Upper lobe of left lung (tissue), 6 donors: ENCODE results near the gene PDE11A. TPM values are rescaled to one million over a fixed set of nuclear protein-coding genes. Genes with fewer than 3 reads are reported as not detected.
A peak's percentile ranks its signal among the peaks of the same experiment; 100 is the strongest.

ENCODE experiments used
- ATAC-seq, 2 donors: fragments of 200-7000 bp; cut with Tn5 transposase; one replicate each; pipeline ENCODE4 v1.9.1; 2022; ENCODE audit warnings: mild to moderate bottlenecking in 2 of 2, moderate library complexity in 2 of 2; ENCODE audit not compliant: low FRiP score in 2 of 2
- DNase-seq, 2 donors: peaks; one replicate each; pipeline ENCODE4 v3.0.0-alpha.2; 2019 to 2020
- H3K27ac ChIP-seq, 4 donors: fragments of 200-600 bp; sonication (generic); one replicate each; pipeline ENCODE4 v1.5.1; 2016 to 2019
- H3K27me3 ChIP-seq, 4 donors: fragments of 200-600 bp; sonication (generic); one replicate each; pipeline ENCODE4 v1.5.1; 2017 to 2019
- H3K36me3 ChIP-seq, 4 donors: fragments of 200-600 bp; sonication (generic); one replicate each; pipeline ENCODE4 v1.5.1; 2016 to 2019
- H3K4me1 ChIP-seq, 4 donors: fragments of 200-600 bp; sonication (generic); one replicate each; pipeline ENCODE4 v1.5.1; 2018 to 2019
- H3K4me3 ChIP-seq, 4 donors: fragments of 200-600 bp; sonication (generic); one replicate each; pipeline ENCODE4 v1.5.1; 2017 to 2019; ENCODE audit warnings: mild to moderate bottlenecking in 2 of 4, moderate library complexity in 1 of 4
- H3K9me3 ChIP-seq, 4 donors: fragments of 200-600 bp; sonication (generic); one replicate each; pipeline ENCODE4 v1.5.1; 2018 to 2019
- CTCF ChIP-seq, 6 experiments: fragments of 450-650 bp in 4 of 6; fragments of 200-600 bp in 2 of 6; sonication (generic) in 2 of 6; IDR thresholded peaks; one replicate each; pipeline ENCODE4 v1.5.1; 2016 to 2019; ENCODE audit warnings: antibody characterized with exemption in 6 of 6
- EP300 ChIP-seq, 4 donors: sonication (generic); formaldehyde crosslinking; IDR thresholded peaks; one replicate each; pipeline ENCODE4 v1.5.1; 2017; ENCODE audit warnings: antibody characterized with exemption in 4 of 4, control low read depth in 2 of 4
- POLR2A ChIP-seq, 4 donors: fragments of 450-650 bp; IDR thresholded peaks; one replicate each; pipeline ENCODE4 v1.5.1; 2016 to 2017; ENCODE audit warnings: antibody characterized with exemption in 4 of 4, mild to moderate bottlenecking in 2 of 4
- POLR2AphosphoS5 ChIP-seq, 2 donors: sonication (generic); formaldehyde crosslinking; IDR thresholded peaks; one replicate each; pipeline ENCODE4 v1.5.1; 2017; ENCODE audit warnings: antibody characterized with exemption in 2 of 2
- WGBS, 2 donors: methylation state at CpG; one replicate each; pipeline ENCODE4 v1.1.5; 2017 to 2018; 5-methylcytosine and 5-hydroxymethylcytosine counted together
- total RNA-seq, 6 donors: library from RNA; depleted of rRNA in 4 of 6; stranded (reverse); fragments of >200 nt in 4 of 6; gene quantifications; one replicate each; pipeline versions ENCODE4 v1.1.0 to v1.2.1, GENCODE V29; 2016 to 2021
- donor health status: DM: no; HTN: no; CAD: no; lungs with moderate emphysema.
- donor health status: DM: no; HTN: yes; CAD: no; lungs with severe emphysema.

PDE11A gene
- total RNA-seq, 6 donors from 2014 or later, result 0.03 to 0.57 (median 0.33) TPM; not detected in 3

- no peaks in the 10 kb centered on the region for H3K36me3 ChIP-seq
- ATAC-seq (no peak), DNase-seq (no peak)
- H3K4me1 ChIP-seq, result peaks cover 0 to 8% (median 0%) of the 10 kb centered on the region in 4 donors
- H3K9me3 ChIP-seq, result no peaks in the 10 kb centered on the region
- H3K4me3 ChIP-seq, result no peak overlapping the region
- no peak for TF ChIP-seq EP300 (IDR thresholded peaks at IDR 0.05)
- no peak for TF ChIP-seq POLR2AphosphoS5 (IDR thresholded peaks at IDR 0.05)
- no peak for TF ChIP-seq CTCF (IDR thresholded peaks at IDR 0.05)
- TF ChIP-seq POLR2A (IDR thresholded peaks at IDR 0.05), result no peak
- H3K27me3 ChIP-seq, result no peaks in the 10 kb centered on the region
- no peak overlapping the region for H3K27ac ChIP-seq
Measured at GRCh38 chr2:177783091-177783490, 289.5 kb downstream of the PDE11A start.

GRCh38 chr2:177782613-177783012, 290.0 kb downstream of the PDE11A start:
- H3K36me3 ChIP-seq, result no peaks in the 10 kb centered on the region
- H3K4me1 ChIP-seq, result peaks cover 0 to 8% (median 0%) of the 10 kb centered on the region in 4 donors

GRCh38 chr2:177778472-177778871, 294.1 kb downstream of the PDE11A start:
- H3K9me3 ChIP-seq, result no peaks in the 10 kb centered on the region
- WGBS, 2 donors, result 85 to 92% methylated on average over 5 of the region's 5 CpGs
- TF ChIP-seq CTCF (IDR thresholded peaks at IDR 0.05) (no peak), POLR2A (IDR thresholded peaks at IDR 0.05) (no peak), POLR2AphosphoS5 (IDR thresholded peaks at IDR 0.05) (no peak), EP300 (IDR thresholded peaks at IDR 0.05) (no peak)

More at GRCh38 chr2:177782613-177783012, 290.0 kb downstream of the PDE11A start:
- Histone ChIP-seq H3K4me3 (no peak overlapping the region), H3K27ac (no peak overlapping the region), H3K27me3 (no peaks in the 10 kb centered on the region), H3K9me3 (no peaks in the 10 kb centered on the region)
- ATAC-seq, result no peak
- TF ChIP-seq EP300 (IDR thresholded peaks at IDR 0.05), result no peak
- no peak for TF ChIP-seq CTCF (IDR thresholded peaks at IDR 0.05)
- no peak for TF ChIP-seq POLR2A (IDR thresholded peaks at IDR 0.05)
- no peak for TF ChIP-seq POLR2AphosphoS5 (IDR thresholded peaks at IDR 0.05)
- DNase-seq, result no peak

GRCh38 chr2:177772529-177772928, 300.0 kb downstream of the PDE11A start:
- no peak for TF ChIP-seq EP300 (IDR thresholded peaks at IDR 0.05)
- TF ChIP-seq CTCF (IDR thresholded peaks at IDR 0.05), result peak in 3 of 6 experiments; percentile 21 to 38 (median 35)
- no peak for TF ChIP-seq POLR2A (IDR thresholded peaks at IDR 0.05)
- TF ChIP-seq POLR2AphosphoS5 (IDR thresholded peaks at IDR 0.05), result no peak
- ATAC-seq, result no peak
- H3K27me3 ChIP-seq, result no peaks in the 10 kb centered on the region
- DNase-seq, result no peak
- H3K4me1 ChIP-seq, result no peaks in the 10 kb centered on the region
- no peaks in the 10 kb centered on the region for H3K36me3 ChIP-seq
- no peak overlapping the region for H3K27ac ChIP-seq
- no peak overlapping the region for H3K4me3 ChIP-seq
- no peaks in the 10 kb centered on the region for H3K9me3 ChIP-seq

More at GRCh38 chr2:177778472-177778871, 294.1 kb downstream of the PDE11A start:
- ATAC-seq (no peak), DNase-seq (no peak)
- Histone ChIP-seq H3K27ac (no peak overlapping the region), H3K36me3 (no peaks in the 10 kb centered on the region), H3K27me3 (no peaks in the 10 kb centered on the region), H3K4me1 (no peaks in the 10 kb centered on the region), H3K4me3 (no peak overlapping the region)

GRCh38 chr2:177771191-177771590, 301.4 kb downstream of the PDE11A start:
- no peak overlapping the region for H3K27ac ChIP-seq
- H3K9me3 ChIP-seq, result no peaks in the 10 kb centered on the region
- DNase-seq (no peak), ATAC-seq (no peak)
- TF ChIP-seq POLR2A (IDR thresholded peaks at IDR 0.05), result no peak
- TF ChIP-seq POLR2AphosphoS5 (IDR thresholded peaks at IDR 0.05), result no peak
- TF ChIP-seq EP300 (IDR thresholded peaks at IDR 0.05), result no peak
- no peak for TF ChIP-seq CTCF (IDR thresholded peaks at IDR 0.05)
- H3K4me3 ChIP-seq, result no peak overlapping the region
- WGBS, 2 donors, result 90 to 91% methylated on average over 3 of the region's 3 CpGs
- no peaks in the 10 kb centered on the region for H3K4me1 ChIP-seq
- no peaks in the 10 kb centered on the region for H3K36me3 ChIP-seq
- H3K27me3 ChIP-seq, result no peaks in the 10 kb centered on the region
